Measurements from ENCODE around the gene BPTF.

Gene BPTF, protein sequence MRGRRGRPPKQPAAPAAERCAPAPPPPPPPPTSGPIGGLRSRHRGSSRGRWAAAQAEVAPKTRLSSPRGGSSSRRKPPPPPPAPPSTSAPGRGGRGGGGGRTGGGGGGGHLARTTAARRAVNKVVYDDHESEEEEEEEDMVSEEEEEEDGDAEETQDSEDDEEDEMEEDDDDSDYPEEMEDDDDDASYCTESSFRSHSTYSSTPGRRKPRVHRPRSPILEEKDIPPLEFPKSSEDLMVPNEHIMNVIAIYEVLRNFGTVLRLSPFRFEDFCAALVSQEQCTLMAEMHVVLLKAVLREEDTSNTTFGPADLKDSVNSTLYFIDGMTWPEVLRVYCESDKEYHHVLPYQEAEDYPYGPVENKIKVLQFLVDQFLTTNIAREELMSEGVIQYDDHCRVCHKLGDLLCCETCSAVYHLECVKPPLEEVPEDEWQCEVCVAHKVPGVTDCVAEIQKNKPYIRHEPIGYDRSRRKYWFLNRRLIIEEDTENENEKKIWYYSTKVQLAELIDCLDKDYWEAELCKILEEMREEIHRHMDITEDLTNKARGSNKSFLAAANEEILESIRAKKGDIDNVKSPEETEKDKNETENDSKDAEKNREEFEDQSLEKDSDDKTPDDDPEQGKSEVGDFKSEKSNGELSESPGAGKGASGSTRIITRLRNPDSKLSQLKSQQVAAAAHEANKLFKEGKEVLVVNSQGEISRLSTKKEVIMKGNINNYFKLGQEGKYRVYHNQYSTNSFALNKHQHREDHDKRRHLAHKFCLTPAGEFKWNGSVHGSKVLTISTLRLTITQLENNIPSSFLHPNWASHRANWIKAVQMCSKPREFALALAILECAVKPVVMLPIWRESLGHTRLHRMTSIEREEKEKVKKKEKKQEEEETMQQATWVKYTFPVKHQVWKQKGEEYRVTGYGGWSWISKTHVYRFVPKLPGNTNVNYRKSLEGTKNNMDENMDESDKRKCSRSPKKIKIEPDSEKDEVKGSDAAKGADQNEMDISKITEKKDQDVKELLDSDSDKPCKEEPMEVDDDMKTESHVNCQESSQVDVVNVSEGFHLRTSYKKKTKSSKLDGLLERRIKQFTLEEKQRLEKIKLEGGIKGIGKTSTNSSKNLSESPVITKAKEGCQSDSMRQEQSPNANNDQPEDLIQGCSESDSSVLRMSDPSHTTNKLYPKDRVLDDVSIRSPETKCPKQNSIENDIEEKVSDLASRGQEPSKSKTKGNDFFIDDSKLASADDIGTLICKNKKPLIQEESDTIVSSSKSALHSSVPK (N-terminal part only)

DNA sequence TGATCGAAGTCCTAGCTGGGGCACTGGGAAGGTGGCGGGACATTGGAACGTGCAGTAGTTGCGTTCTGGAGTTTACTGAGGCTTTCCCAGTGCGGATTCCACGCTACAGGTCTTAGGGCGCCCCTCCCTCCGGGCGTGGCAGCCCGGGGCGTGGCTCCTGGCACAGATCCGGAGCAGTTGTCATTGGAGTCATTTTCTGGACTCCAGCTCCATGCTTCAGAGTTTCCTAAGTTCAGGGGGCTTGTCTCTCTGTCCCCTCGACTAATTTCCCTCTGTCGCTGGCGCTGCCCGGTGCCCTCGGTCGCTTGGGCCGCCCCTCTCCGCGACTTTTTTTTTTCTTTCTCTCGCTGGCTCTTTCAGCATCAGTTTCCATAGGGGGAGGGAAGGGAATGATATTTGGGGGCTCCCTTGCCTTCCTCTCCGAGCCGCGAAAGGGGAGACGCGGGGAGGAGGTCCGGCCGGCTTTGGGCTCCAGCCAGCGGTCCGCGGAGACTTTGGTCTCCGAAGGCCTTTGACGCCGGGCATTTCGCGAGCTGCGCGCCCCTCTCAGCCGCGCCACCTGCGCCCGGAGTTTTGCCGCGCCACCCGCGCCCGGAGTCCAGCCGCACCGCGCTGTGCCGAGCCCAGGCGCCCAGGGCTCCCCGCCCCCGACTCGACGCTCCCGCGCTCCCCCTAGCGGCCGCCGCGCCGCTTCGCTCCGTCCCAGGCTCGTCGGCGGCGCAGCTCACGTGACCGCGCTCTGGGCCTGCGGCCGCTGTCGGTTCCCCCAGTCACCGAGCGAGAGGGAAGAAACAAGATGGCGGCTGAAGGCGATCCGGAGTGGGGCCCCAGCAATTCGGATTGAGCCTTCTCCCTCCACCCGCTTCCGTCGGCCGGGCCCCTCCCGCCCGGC is at the start of gene BPTF:
Gene BPTF (plus strand): TSS at position 769 of the 892 bp plus-strand sequence. CDS start 222 bp downstream, outside the sequence.
- Histone ChIP-seq H3K9ac (ENCODE audit: low read depth in 1 of 2, low read length in 2 of 2) (peak within 1 kb of the TSS; percentile 71 to 73), H3K27ac (ENCODE audit: low read depth, low read length) (peak within 1 kb of the TSS; percentile 74), H3K36me3 (ENCODE audit: control insufficient read depth in 1 of 2, insufficient read depth in 2 of 2, low read length in 2 of 2) (no peaks in the 10 kb centered on the region)

DNA sequence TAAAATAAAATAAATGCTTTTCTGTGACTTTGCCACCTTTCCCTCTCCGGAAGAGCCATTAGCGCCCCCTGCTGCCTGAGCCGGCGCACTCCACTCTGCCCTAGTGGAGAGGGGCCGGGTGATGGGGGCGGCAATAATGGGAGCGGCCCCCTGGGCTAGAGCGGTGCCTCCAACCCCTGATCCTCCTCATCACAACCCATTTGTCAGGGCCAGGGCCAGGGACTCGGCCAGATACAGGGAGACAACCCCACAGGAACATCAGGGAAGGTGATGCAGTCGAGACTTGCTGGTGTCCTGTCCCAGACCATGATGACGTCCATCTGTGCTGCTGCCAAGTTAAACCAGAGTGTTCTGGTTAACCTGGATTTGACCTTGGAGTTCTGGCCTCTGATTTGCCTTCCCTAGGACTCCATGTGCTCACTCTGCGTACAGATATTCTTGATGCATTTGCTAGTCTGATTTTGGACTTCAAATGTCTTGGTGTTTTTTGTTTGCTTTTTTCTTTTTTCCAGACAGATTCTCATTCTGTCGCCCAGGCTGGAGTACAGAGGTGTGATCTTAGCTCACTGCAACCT is 46.1 kb upstream of the BPTF start:
- Histone ChIP-seq H3K9me3 (ENCODE audit: control insufficient read depth in 1 of 2, low read length in 2 of 2) (no peaks in the 10 kb centered on the region), H3K4me3 (ENCODE audit: low read depth in 1 of 2, low read length in 2 of 2) (no peak overlapping the region), H3K27ac (ENCODE audit: low read depth, low read length) (no peak overlapping the region)

More for the DNA sequence above, at the start of gene BPTF:
- no peaks in the 10 kb centered on the region for H3K9me3 ChIP-seq (ENCODE audit: control insufficient read depth in 1 of 2, low read length in 2 of 2)
- H3K4me1 ChIP-seq (ENCODE audit: control insufficient read depth in 1 of 2, insufficient read depth in 2 of 2, low read length in 2 of 2): peaks cover 15 to 30% of the 10 kb centered on the region in 2 donors
- no peaks in the 10 kb centered on the region for H3K27me3 ChIP-seq (ENCODE audit: control insufficient read depth in 1 of 2, insufficient read depth in 2 of 2, low read length in 2 of 2)
- H3K4me3 ChIP-seq (ENCODE audit: low read depth in 1 of 2, low read length in 2 of 2): peak within 1 kb of the TSS; percentile 83 to 84

DNA sequence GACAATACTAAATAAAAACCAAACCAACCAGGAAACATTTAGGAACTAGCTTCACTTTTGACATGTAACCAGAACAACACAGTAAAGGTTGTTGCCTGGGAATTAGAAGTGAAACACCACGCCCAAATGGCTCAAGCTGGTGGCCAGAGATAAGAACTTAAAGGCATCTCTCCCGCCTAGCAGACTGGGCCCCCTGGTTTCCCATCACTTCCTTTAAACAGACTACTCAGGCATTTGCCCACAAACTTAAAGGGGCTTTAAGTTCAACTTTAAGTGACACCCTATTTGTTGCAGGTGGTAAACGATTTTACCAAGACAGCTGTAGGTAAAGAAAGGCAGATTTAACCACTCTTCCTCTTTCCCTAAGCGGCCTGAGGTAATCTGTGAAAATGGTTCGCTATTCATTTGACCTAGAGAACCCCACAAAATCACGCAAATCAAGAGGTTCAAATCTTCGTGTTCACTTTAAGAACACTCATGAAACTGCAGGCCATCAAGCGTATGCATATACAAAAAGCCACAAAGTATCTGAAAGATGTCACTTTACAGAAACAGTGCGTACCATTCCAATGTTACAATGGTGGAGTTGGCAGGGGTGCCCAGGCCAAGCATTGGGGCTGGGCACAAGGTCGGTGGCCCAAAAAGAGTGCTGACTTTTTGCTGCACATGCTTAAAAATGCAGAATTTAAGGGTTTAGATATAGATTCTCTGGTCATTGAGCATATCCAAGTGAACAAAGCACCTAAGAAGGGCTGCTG is 40.8 kb upstream of the BPTF start:
- Histone ChIP-seq H3K4me3 (ENCODE audit: low read depth in 1 of 2, low read length in 2 of 2) (no peak overlapping the region), H3K27me3 (ENCODE audit: control insufficient read depth in 1 of 2, insufficient read depth in 2 of 2, low read length in 2 of 2) (no peaks in the 10 kb centered on the region), H3K9ac (ENCODE audit: low read depth in 1 of 2, low read length in 2 of 2) (no peak overlapping the region), H3K9me3 (ENCODE audit: control insufficient read depth in 1 of 2, low read length in 2 of 2) (peaks cover 0 to 3% of the 10 kb centered on the region in 2 donors), H3K27ac (ENCODE audit: low read depth, low read length) (no peak overlapping the region), H3K36me3 (ENCODE audit: control insufficient read depth in 1 of 2, insufficient read depth in 2 of 2, low read length in 2 of 2) (no peaks in the 10 kb centered on the region), H3K4me1 (ENCODE audit: control insufficient read depth in 1 of 2, insufficient read depth in 2 of 2, low read length in 2 of 2) (no peaks in the 10 kb centered on the region)

More for the DNA sequence above, 46.1 kb upstream of the BPTF start:
- Histone ChIP-seq H3K36me3 (ENCODE audit: control insufficient read depth in 1 of 2, insufficient read depth in 2 of 2, low read length in 2 of 2) (no peaks in the 10 kb centered on the region), H3K4me1 (ENCODE audit: control insufficient read depth in 1 of 2, insufficient read depth in 2 of 2, low read length in 2 of 2) (no peaks in the 10 kb centered on the region), H3K27me3 (ENCODE audit: control insufficient read depth in 1 of 2, insufficient read depth in 2 of 2, low read length in 2 of 2) (no peaks in the 10 kb centered on the region), H3K9ac (ENCODE audit: low read depth in 1 of 2, low read length in 2 of 2) (no peak overlapping the region)

DNA sequence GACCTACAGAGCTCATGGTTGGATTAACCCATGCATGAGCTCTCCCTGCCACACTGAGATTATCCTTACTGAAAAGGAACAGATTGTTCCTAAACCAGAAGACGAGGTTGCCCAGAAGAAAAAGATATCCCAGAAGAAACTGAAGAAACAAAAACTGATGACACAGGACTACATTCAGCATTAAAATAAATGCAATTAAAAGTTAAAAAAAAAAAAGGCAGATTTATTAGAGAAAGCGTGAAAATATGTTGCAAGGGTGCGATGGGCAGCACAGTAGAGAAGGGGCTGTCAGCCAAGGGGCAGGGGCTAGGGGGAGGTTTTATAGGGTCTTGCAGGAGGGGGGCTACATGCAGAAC is 40.2 kb upstream of the BPTF start:
- Histone ChIP-seq H3K4me1 (ENCODE audit: control insufficient read depth in 1 of 2, insufficient read depth in 2 of 2, low read length in 2 of 2) (no peaks in the 10 kb centered on the region), H3K27ac (ENCODE audit: low read depth, low read length) (no peak overlapping the region), H3K4me3 (ENCODE audit: low read depth in 1 of 2, low read length in 2 of 2) (no peak overlapping the region), H3K9me3 (ENCODE audit: control insufficient read depth in 1 of 2, low read length in 2 of 2) (peaks cover 0 to 3% of the 10 kb centered on the region in 2 donors), H3K9ac (ENCODE audit: low read depth in 1 of 2, low read length in 2 of 2) (no peak overlapping the region), H3K27me3 (ENCODE audit: control insufficient read depth in 1 of 2, insufficient read depth in 2 of 2, low read length in 2 of 2) (no peaks in the 10 kb centered on the region), H3K36me3 (ENCODE audit: control insufficient read depth in 1 of 2, insufficient read depth in 2 of 2, low read length in 2 of 2) (no peaks in the 10 kb centered on the region)

DNA sequence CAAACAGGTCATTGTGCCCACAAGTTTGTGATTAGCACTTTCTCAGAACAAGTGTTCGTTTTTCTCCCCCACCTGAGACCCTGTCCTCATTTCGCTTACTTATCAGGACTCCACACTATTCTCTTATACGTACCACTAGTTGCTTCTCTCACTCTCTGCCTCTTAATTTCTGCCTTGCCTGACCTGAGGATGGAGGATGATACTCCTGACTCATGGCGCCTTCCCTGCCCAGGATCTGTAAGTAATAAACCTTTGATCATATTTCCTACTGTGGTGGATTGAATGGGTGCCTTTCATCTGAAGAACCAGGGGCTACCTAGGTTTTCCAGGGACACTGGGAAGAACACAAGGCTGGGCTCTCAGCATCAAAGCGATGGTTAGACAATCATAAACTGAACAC is 39.8 kb upstream of the BPTF start:
- Histone ChIP-seq H3K27me3 (ENCODE audit: control insufficient read depth in 1 of 2, insufficient read depth in 2 of 2, low read length in 2 of 2) (no peaks in the 10 kb centered on the region), H3K27ac (ENCODE audit: low read depth, low read length) (no peak overlapping the region), H3K4me1 (ENCODE audit: control insufficient read depth in 1 of 2, insufficient read depth in 2 of 2, low read length in 2 of 2) (no peaks in the 10 kb centered on the region), H3K9ac (ENCODE audit: low read depth in 1 of 2, low read length in 2 of 2) (no peak overlapping the region), H3K9me3 (ENCODE audit: control insufficient read depth in 1 of 2, low read length in 2 of 2) (peaks cover 0 to 3% of the 10 kb centered on the region in 2 donors), H3K36me3 (ENCODE audit: control insufficient read depth in 1 of 2, insufficient read depth in 2 of 2, low read length in 2 of 2) (no peaks in the 10 kb centered on the region), H3K4me3 (ENCODE audit: low read depth in 1 of 2, low read length in 2 of 2) (no peak overlapping the region)

DNA sequence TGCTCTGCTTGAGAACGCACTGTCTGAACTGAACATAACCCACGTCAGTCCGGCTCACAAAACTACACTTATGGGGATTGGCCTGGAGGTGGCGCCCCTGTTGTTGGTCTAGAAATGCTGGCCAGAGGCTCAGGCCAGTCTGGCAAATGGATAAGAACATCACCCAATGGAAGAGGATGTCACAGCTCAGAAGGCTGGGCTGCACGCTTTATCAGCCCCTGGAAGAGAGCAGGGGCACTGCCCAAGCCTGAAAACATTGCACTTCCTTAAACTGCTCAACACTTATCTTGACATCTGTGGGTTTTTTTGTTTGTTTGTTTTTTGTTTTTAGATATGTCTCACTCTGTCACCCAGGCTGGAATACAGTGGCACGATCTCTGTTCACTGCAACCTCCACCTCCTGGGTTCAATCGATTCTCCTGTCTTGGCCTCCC is 24.8 kb upstream of the BPTF start:
- H3K4me3 ChIP-seq (ENCODE audit: low read depth in 1 of 2, low read length in 2 of 2): no peak overlapping the region
- H3K9me3 ChIP-seq (ENCODE audit: control insufficient read depth in 1 of 2, low read length in 2 of 2): no peaks in the 10 kb centered on the region
- no peak overlapping the region for H3K27ac ChIP-seq (ENCODE audit: low read depth, low read length)
- H3K4me1 ChIP-seq (ENCODE audit: control insufficient read depth in 1 of 2, insufficient read depth in 2 of 2, low read length in 2 of 2): no peaks in the 10 kb centered on the region
- no peak overlapping the region for H3K9ac ChIP-seq (ENCODE audit: low read depth in 1 of 2, low read length in 2 of 2)
- H3K36me3 ChIP-seq (ENCODE audit: control insufficient read depth in 1 of 2, insufficient read depth in 2 of 2, low read length in 2 of 2): no peaks in the 10 kb centered on the region
- H3K27me3 ChIP-seq (ENCODE audit: control insufficient read depth in 1 of 2, insufficient read depth in 2 of 2, low read length in 2 of 2): no peaks in the 10 kb centered on the region

DNA sequence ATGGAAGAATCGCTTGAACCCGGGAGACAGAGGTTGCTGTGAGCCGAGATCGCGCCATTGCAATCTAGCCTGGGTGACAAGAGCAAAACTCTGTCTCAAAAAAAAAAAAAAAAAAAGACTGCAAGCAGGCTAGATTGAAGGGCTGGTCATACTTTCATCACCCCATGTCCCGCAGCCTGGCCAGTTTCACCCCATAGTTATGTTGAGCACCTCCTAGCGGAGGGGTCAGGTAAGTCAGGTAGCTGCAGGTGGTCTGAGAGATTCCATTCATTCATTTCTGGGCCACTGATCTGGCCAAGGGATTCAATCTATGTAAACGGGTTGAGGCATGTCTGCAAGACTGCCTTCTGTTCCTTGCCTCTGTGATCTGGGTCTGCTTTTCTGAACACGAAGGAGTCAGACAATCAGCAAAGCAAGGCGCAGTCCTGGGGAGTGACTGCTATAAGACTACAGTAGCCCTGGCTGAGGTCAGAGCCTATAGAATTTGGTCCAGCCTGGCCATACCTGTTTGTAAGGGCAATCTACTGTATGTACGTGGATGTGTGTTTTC is 23.6 kb upstream of the BPTF start:
- Histone ChIP-seq H3K4me3 (ENCODE audit: low read depth in 1 of 2, low read length in 2 of 2) (no peak overlapping the region), H3K36me3 (ENCODE audit: control insufficient read depth in 1 of 2, insufficient read depth in 2 of 2, low read length in 2 of 2) (no peaks in the 10 kb centered on the region), H3K27me3 (ENCODE audit: control insufficient read depth in 1 of 2, insufficient read depth in 2 of 2, low read length in 2 of 2) (no peaks in the 10 kb centered on the region), H3K4me1 (ENCODE audit: control insufficient read depth in 1 of 2, insufficient read depth in 2 of 2, low read length in 2 of 2) (no peaks in the 10 kb centered on the region), H3K27ac (ENCODE audit: low read depth, low read length) (no peak overlapping the region), H3K9ac (ENCODE audit: low read depth in 1 of 2, low read length in 2 of 2) (no peak overlapping the region), H3K9me3 (ENCODE audit: control insufficient read depth in 1 of 2, low read length in 2 of 2) (no peaks in the 10 kb centered on the region)

DNA sequence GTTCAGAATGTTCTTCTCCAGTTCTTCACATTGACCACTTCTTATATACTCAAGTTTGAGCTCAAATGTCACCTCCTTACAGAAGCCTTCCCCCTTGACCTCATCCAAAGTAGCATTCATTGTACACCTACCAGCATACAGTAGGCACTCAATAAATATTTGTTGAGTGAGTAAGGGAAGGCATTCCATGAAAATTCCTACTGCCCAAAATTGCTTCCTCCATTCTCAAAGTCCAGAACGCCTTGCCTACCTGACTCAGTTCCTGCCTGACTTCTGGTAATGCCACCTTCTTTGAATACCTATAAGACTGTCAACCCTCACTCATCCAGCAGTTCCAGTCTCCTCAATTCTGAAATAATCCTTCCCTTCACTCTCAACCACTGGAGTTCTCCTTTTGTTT is 14.8 kb upstream of the BPTF start:
- no peaks in the 10 kb centered on the region for H3K9me3 ChIP-seq (ENCODE audit: control insufficient read depth in 1 of 2, low read length in 2 of 2)

More for the DNA sequence above, 14.8 kb upstream of the BPTF start:
- no peak overlapping the region for H3K9ac ChIP-seq (ENCODE audit: low read depth in 1 of 2, low read length in 2 of 2)
- no peak overlapping the region for H3K4me3 ChIP-seq (ENCODE audit: low read depth in 1 of 2, low read length in 2 of 2)
- H3K4me1 ChIP-seq (ENCODE audit: control insufficient read depth in 1 of 2, insufficient read depth in 2 of 2, low read length in 2 of 2): no peaks in the 10 kb centered on the region
- H3K27ac ChIP-seq (ENCODE audit: low read depth, low read length): no peak overlapping the region
- H3K36me3 ChIP-seq (ENCODE audit: control insufficient read depth in 1 of 2, insufficient read depth in 2 of 2, low read length in 2 of 2): no peaks in the 10 kb centered on the region
- no peaks in the 10 kb centered on the region for H3K27me3 ChIP-seq (ENCODE audit: control insufficient read depth in 1 of 2, insufficient read depth in 2 of 2, low read length in 2 of 2)
